ENCODE data around the gene PAQR6. TPM values are rescaled to one million over a fixed set of nuclear protein-coding genes. Genes with fewer than 3 reads are reported as not detected.

The PAQR6 gene
- total and polyA plus RNA-seq, 2 of the 8 experiments (the other 6 are each of a cell fraction or from before 2014, with no cell fraction given): 7.1 to 11.3 TPM

DNA sequence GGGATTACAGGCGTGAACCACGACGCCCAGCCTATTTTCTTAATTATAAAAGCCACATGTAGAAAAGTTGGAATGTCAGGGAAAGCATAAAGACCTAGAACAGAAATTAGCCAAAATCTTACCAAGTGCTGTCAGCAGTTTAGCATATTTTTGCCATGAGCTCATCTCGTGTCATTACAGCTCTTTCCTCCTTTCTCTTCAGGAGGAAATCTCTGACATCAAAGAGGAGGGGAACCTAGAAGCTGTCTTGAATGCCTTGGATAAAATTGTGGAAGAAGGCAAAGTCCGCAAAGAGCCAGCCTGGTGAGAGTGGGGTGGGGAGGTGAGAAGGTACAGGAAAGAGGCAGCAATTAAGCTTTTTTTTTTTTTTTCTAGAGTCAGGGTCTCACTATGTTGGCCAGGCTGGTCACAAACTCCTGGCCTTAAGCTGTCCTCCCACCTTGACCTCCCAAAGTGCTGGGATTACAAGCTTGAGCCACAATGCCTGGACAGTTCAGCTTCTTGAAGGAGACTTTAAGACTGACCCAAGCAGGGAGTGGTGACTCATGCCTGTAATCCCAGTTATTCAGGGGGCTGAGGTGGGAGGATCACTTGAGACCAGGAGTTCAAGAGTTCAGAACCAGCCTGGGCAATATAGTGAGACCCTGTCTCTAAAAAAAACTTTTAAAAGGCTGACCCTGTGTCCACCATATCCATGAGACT, 14.3 kb downstream of the PAQR6 start:
- Histone ChIP-seq H3K56ac (replicated peaks; ENCODE audit: insufficient read length, low read depth, low read length) (no peak overlapping the region), H3K4me1 (replicated peaks in 1 of 4; ENCODE audit: control insufficient read depth in 3 of 4, insufficient read depth in 4 of 4, low read length in 3 of 4) (no peaks in the 10 kb centered on the region), H2BK20ac (ENCODE audit: low read length) (no peak overlapping the region), H3K4me2 (ENCODE audit: insufficient read depth in 1 of 2, low read depth in 2 of 2, low read length in 2 of 2) (no peak overlapping the region), H2AK5ac (ENCODE audit: low read depth, low read length) (no peak overlapping the region), H3K79me2 (ENCODE audit: control insufficient read depth in 1 of 2, insufficient read depth in 2 of 2, low read length in 2 of 2) (no peaks in the 10 kb centered on the region), H3K79me1 (ENCODE audit: low read depth, low read length) (peaks cover under 1% of the 10 kb centered on the region), H4K20me1 (replicated peaks in 1 of 2; ENCODE audit: control insufficient read depth in 1 of 2, insufficient read depth in 2 of 2, low read length in 2 of 2) (peaks cover 0 to 4% of the 10 kb centered on the region in 2 experiments), H2AFZ (ENCODE audit: low read length) (no peak overlapping the region), H2BK5ac (ENCODE audit: low read depth, low read length) (no peak overlapping the region), H2BK12ac (ENCODE audit: low read depth, low read length) (no peak overlapping the region), H4K8ac (ENCODE audit: extremely low read depth, insufficient read depth, low read length) (no peak overlapping the region), H2BK15ac (ENCODE audit: low read length) (no peak overlapping the region), H3K27ac (ENCODE audit: low read depth, low read length) (no peak overlapping the region), H3K23me2 (ENCODE audit: low read depth, low read length) (no peaks in the 10 kb centered on the region), H3K14ac (ENCODE audit: insufficient read length) (no peak overlapping the region), H4K91ac (replicated peaks; ENCODE audit: insufficient read length, low read length) (no peak overlapping the region), H3K18ac (ENCODE audit: extremely low read depth, low read length) (no peak overlapping the region), H3K9me3 (ENCODE audit: insufficient read depth in 2 of 2, low read depth in 1 of 2, low read length in 1 of 2) (no peaks in the 10 kb centered on the region), H3K4me3 (ENCODE audit: extremely low read depth in 1 of 4, insufficient read depth in 2 of 4, low read depth in 3 of 4, low read length in 4 of 4) (no peak overlapping the region), H3K36me3 (ENCODE audit: control insufficient read depth in 2 of 4, insufficient read depth in 4 of 4, low read length in 3 of 4) (peaks cover 11 to 39% (median 22%) of the 10 kb centered on the region in 4 experiments; a peak in 6 of 8 replicates), H3K4ac (replicated peaks; ENCODE audit: insufficient read length, low read depth, low read length) (no peak overlapping the region), H3K27me3 (replicated peaks in 1 of 4; ENCODE audit: control insufficient read depth in 3 of 4, extremely low read depth in 1 of 4, insufficient read depth in 3 of 4, low read length in 3 of 4) (no peaks in the 10 kb centered on the region), H4K5ac (ENCODE audit: insufficient read length, low read depth, low read length) (no peak overlapping the region), H2BK120ac (replicated peaks; ENCODE audit: low read depth, low read length) (no peak overlapping the region), H3K23ac (ENCODE audit: insufficient read length) (no peak overlapping the region), H3K9ac (replicated peaks in 1 of 4; ENCODE audit: extremely low read depth in 1 of 4, low read depth in 3 of 4, low read length in 3 of 4) (no peak overlapping the region)
- no peak for FAIRE-seq
- 89% methylated on average over 5 of the region's 5 CpGs; no CpG with 5 or more reads in 1 of the 2 experiments for WGBS, 2 experiments (ENCODE audit: extremely low coverage in 1 of 2, insufficient coverage in 1 of 2, insufficient read length in 1 of 2, insufficient replicate concordance in 2 of 2, low coverage in 1 of 2, low lambda C conversion rate in 2 of 2, missing lambda C conversion rate in 1 of 2)
- no peak for DNase-seq (ENCODE audit: low read depth in 1 of 2, low spot score in 2 of 2)
- ChIA-PET CTCF (ENCODE audit: partially characterized antibody) (interaction anchor here (0.6 to 47.2 kb wide), 9 partner anchors 8 to 396 kb away, joined by 3 to 1265 read pairs (median 5); partner anchors contain the start of genes PAQR6, PMF1 and SEMA4A), POLR2A (ENCODE audit: partially characterized antibody) (interaction anchor here (0.6 to 12.7 kb wide), 7 partner anchors 9 to 86 kb away, joined by 3 to 82 read pairs (median 3); partner anchors contain the start of genes BGLAP and PAQR6)
- TF ChIP-seq TEAD4 (IDR thresholded peaks at IDR 0.05; ENCODE audit: low read depth, low read length): no peak
- no peak for TF ChIP-seq BCL11A (IDR thresholded peaks at IDR 0.05; ENCODE audit: low read depth in 2 of 2, low read length in 2 of 2)
- no peak for TF ChIP-seq EGR1 (IDR thresholded peaks at IDR 0.05; ENCODE audit: borderline replicate concordance, low read depth, low read length)
- no peak for TF ChIP-seq SP4 (IDR thresholded peaks at IDR 0.05; ENCODE audit: low read length)
- no peak for TF ChIP-seq PHF8 (conservative IDR thresholded peaks at IDR 0.05; ENCODE audit: low read depth, low read length)
- no peak for TF ChIP-seq TCF12 (IDR thresholded peaks at IDR 0.05; ENCODE audit: low read depth, low read length)
- TF ChIP-seq POU5F1 (IDR thresholded peaks at IDR 0.05; ENCODE audit: low read depth, low read length): no peak
- TF ChIP-seq NANOG (IDR thresholded peaks at IDR 0.05; ENCODE audit: insufficient read depth, low read depth, low read length, poor library complexity, severe bottlenecking): no peak
- TF ChIP-seq CBX5 (IDR thresholded peaks at IDR 0.05; ENCODE audit: low read depth, low read length): no peak
- no peak for TF ChIP-seq BACH1 (IDR thresholded peaks at IDR 0.05; ENCODE audit: low read length)
- TF ChIP-seq EP300 (IDR thresholded peaks at IDR 0.05; ENCODE audit: borderline replicate concordance in 1 of 2, low read depth in 2 of 2, low read length in 2 of 2): no peak
- TF ChIP-seq, protein P1, sequence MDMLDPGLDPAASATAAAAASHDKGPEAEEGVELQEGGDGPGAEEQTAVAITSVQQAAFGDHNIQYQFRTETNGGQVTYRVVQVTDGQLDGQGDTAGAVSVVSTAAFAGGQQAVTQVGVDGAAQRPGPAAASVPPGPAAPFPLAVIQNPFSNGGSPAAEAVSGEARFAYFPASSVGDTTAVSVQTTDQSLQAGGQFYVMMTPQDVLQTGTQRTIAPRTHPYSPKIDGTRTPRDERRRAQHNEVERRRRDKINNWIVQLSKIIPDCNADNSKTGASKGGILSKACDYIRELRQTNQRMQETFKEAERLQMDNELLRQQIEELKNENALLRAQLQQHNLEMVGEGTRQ (IDR thresholded peaks at IDR 0.05; ENCODE audit: low read length): no peak
